ENCODE data around the gene ENDOV. TPM values are rescaled to one million over a fixed set of nuclear protein-coding genes. Genes with fewer than 3 reads are reported as not detected.

ENDOV gene
- total RNA-seq, 1 donor from 2014 or later: 30.7 TPM

GRCh38 chr17:80431246-80432195 is 16.6 kb downstream of the ENDOV start:
- Mint-ChIP-seq H3K36me3 (no peaks in the 10 kb centered on the region), H3K27ac (no peak overlapping the region), H3K4me3 (no peak overlapping the region), H3K27me3 (no peaks in the 10 kb centered on the region), H3K9me3 (no peaks in the 10 kb centered on the region), H3K4me1 (ENCODE audit: unreplicated experiment) (no peaks in the 10 kb centered on the region)
- no peak for TF ChIP-seq CTCF (conservative IDR thresholded peaks at IDR 0.05)
- DNase-seq (ENCODE audit: extremely low spot score, unreplicated experiment): no peak

GRCh38 chr17:80432350-80432955 is 17.5 kb downstream of the ENDOV start:
- no peaks in the 10 kb centered on the region for H3K36me3 Mint-ChIP-seq
- H3K9me3 Mint-ChIP-seq: no peaks in the 10 kb centered on the region
- no peak for TF ChIP-seq CTCF (conservative IDR thresholded peaks at IDR 0.05)
- no peaks in the 10 kb centered on the region for H3K27me3 Mint-ChIP-seq
- no peak overlapping the region for H3K4me3 Mint-ChIP-seq
- H3K27ac Mint-ChIP-seq: no peak overlapping the region
- H3K4me1 Mint-ChIP-seq (ENCODE audit: unreplicated experiment): no peaks in the 10 kb centered on the region
- no peak for DNase-seq (ENCODE audit: extremely low spot score, unreplicated experiment)

GRCh38 chr17:80432961-80433550 is 18.1 kb downstream of the ENDOV start:
- H3K36me3 Mint-ChIP-seq: no peaks in the 10 kb centered on the region
- no peaks in the 10 kb centered on the region for H3K9me3 Mint-ChIP-seq
- no peak for TF ChIP-seq CTCF (conservative IDR thresholded peaks at IDR 0.05)
- H3K4me1 Mint-ChIP-seq (ENCODE audit: unreplicated experiment): no peaks in the 10 kb centered on the region
- DNase-seq (ENCODE audit: extremely low spot score, unreplicated experiment): no peak
- H3K27ac Mint-ChIP-seq: no peak overlapping the region
- H3K27me3 Mint-ChIP-seq: no peaks in the 10 kb centered on the region
- H3K4me3 Mint-ChIP-seq: no peak overlapping the region

- Mint-ChIP-seq H3K4me1 (ENCODE audit: unreplicated experiment) (no peaks in the 10 kb centered on the region), H3K36me3 (no peaks in the 10 kb centered on the region), H3K4me3 (no peak overlapping the region), H3K27ac (no peak overlapping the region), H3K27me3 (no peaks in the 10 kb centered on the region), H3K9me3 (no peaks in the 10 kb centered on the region)
- no peak for DNase-seq (ENCODE audit: extremely low spot score, unreplicated experiment)
- TF ChIP-seq CTCF (conservative IDR thresholded peaks at IDR 0.05): no peak
Measured at GRCh38 chr17:80433916-80434666, 19.1 kb downstream of the ENDOV start.

- H3K4me3 Mint-ChIP-seq: no peak overlapping the region
- no peaks in the 10 kb centered on the region for H3K36me3 Mint-ChIP-seq
- no peak overlapping the region for H3K27ac Mint-ChIP-seq
- no peak for TF ChIP-seq CTCF (conservative IDR thresholded peaks at IDR 0.05)
- no peaks in the 10 kb centered on the region for H3K4me1 Mint-ChIP-seq (ENCODE audit: unreplicated experiment)
- DNase-seq (ENCODE audit: extremely low spot score, unreplicated experiment): no peak
- H3K27me3 Mint-ChIP-seq: peaks cover 7% of the 10 kb centered on the region
- no peaks in the 10 kb centered on the region for H3K9me3 Mint-ChIP-seq
Measured at GRCh38 chr17:80437532-80437931, 22.6 kb downstream of the ENDOV start.
